ENCODE data around the gene DLX2.

DNA sequence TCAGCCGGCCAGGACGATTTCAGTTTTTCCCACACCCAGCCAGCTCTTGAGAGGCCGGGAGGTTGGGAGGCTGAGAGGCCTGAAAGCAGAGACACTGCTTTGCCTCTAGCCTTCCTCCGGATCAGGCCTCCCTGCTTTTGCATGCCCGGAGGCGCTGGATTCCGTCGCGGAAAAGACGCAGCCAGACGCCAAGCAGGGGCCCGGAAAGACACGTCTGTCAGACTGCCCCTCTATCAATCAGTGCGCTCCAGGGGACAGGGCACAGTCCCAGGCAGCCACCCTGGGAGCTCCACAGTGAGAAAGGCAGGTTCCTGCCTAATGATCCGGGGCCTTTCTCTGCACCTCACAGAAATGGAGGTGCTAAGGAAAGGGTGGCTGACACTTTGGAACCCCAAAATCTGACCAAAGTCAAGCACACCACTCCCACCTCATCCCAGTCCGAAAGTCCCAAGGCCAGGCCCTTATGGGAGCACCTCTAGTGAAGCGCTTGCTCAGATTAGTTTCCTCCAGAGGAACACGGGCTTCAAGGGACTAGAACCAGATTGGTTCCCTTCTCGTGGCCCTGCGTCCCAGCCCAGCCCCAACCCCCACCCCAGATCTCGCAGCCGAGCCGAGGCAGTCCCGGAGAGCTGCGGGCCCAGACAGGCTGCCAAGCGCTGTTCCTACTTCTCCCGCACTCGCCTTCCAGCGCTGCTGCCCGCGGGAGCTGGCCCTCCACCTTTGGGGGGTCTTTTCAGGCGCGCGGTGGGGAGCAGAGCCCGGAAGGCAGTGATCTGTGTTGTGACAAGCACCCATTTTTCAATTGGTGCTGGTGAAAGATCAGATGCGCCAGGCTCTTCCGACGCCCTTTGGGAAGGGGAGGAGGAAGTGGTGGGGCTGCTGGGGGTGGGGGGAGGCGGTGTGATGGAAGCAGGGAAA lies 12.4 kb downstream of the DLX2 start:
- TF ChIP-seq CTCF (IDR thresholded peaks at IDR 0.05) (no peak), POLR2A (IDR thresholded peaks at IDR 0.05) (no peak)
